NCI-H1105 (cell line): ENCODE results near the gene CCDC102A.

Experiments used
- DNase-seq: peaks from one replicate; lab custom pipeline; 2025; lab: John Stamatoyannopoulos, UW

The CCDC102A gene

DNA sequence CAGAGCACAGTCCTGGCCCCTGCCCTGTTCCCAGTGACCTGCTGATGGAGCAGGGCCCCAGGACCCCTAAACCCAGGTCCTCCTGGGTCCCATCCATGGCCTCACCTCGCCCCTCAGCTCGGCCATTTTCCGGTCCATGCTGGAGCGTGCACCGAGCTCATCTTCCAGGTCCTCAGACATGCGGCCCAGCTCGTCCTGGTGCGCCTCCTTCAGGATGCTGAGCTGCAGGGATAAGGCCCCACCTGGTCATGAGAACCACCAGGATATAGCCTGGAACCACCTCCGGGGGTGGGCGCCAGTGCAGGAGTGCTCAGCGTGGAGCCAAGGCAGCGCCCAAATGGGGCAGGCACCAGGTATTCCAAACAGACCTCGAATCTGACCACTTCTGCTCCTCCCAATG lies 17.9 kb downstream of the CCDC102A start:
- no peak for DNase-seq

DNA sequence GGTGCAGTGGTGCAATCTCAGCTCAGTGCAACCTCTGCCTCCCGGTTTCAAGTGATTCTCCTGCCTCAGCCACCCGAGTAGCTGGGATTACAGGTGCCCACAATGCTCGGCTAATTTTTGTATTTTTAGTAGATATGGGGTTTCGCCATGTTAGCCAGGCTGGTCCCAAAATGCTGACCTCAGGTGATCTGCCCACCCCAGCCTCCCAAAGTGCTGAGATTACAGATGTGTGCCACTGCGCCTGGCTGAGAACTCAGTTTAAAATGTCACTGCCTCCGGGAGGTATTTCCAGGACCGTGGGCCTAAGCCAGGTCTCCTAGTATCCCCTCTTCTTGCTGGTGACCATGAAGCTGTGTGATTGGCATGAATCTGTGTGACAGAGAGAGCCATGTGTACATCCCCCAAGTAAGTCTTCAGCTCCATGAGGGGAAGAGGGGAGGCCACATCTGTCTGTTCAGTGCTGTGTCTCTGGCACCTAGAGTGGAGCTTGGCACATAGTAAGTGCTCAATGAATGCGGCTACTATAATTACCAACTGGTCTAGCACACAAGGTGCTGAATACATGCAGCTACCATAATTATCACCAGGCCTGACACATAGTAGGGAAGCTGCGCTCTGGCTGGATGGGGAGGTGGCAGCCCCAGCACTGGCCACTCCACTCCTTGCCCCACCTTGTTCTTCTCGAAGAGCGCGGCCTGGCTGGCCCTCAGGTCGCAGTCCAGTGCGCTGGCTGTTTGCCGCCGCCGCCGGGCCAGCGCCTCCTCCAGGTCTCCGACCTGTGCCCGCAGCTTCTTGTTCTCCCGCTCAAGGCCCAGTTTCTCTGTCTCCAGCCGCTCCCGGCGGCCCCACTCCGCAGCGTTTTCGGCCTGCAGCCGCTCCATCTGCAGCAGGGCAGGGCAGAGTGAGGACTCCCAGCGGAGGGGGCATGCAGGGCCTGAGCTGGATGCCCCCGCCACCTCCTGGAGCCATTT lies 18.7 kb downstream of the CCDC102A start:
- DNase-seq: no peak

- DNase-seq: no peak
These were observed 19.6 kb downstream of the CCDC102A start for GRCh38 chr16:57516773-57517172.

DNA sequence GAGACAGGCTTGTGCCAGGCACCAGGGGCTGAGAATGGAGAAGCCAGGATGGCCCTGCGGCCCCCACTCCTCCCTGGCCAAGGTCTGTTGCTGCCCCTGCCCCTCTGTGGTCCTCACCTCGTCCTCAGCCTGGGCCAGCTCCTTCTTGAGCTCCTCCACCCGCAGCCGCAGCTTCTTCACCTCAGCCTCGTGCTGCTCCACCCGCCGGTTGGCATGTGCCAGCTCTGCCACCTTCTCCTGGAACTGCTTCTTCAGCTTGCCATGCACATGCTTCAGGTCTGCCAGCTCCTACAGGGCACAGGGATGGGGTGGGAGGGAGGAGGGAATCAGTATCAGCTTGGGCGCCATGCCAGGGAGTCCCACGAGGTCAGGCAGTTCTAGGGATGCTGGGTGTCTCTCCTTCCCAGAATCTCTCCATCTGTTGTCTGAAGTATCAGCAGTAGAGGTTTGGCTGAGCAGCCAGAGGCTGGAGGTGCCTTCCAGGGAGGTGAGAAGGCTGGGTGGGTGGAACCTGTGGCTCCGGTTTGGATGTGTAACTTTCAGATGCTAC lies 20.1 kb downstream of the CCDC102A start:
- no peak for DNase-seq

- DNase-seq: no peak
These were observed 21.4 kb downstream of the CCDC102A start for GRCh38 chr16:57514791-57515600.

DNA sequence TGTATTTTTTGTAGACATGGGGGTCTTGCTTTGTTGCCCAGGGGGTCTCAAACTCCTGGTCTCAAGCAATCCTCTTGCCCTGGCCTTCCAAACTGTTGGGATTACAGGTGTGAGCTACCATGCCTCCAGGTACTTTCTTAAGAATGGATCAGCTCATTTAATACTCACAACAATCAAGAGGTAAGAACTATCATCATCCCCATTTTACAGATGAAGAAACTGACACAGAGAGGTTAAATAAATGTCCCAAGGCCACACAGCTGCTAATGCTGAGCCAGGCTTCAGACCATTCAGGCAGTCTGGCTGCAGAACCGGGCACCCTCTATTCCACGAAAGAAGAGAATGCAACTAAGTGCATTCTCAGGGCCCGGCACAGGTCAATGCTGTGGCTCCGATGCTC lies 22.0 kb downstream of the CCDC102A start:
- no peak for DNase-seq

GRCh38 chr16:57513371-57514102 lies 22.8 kb downstream of the CCDC102A start:
- DNase-seq: no peak

- no peak for DNase-seq
These were observed 23.9 kb downstream of the CCDC102A start for GRCh38 chr16:57512296-57513001.

DNA sequence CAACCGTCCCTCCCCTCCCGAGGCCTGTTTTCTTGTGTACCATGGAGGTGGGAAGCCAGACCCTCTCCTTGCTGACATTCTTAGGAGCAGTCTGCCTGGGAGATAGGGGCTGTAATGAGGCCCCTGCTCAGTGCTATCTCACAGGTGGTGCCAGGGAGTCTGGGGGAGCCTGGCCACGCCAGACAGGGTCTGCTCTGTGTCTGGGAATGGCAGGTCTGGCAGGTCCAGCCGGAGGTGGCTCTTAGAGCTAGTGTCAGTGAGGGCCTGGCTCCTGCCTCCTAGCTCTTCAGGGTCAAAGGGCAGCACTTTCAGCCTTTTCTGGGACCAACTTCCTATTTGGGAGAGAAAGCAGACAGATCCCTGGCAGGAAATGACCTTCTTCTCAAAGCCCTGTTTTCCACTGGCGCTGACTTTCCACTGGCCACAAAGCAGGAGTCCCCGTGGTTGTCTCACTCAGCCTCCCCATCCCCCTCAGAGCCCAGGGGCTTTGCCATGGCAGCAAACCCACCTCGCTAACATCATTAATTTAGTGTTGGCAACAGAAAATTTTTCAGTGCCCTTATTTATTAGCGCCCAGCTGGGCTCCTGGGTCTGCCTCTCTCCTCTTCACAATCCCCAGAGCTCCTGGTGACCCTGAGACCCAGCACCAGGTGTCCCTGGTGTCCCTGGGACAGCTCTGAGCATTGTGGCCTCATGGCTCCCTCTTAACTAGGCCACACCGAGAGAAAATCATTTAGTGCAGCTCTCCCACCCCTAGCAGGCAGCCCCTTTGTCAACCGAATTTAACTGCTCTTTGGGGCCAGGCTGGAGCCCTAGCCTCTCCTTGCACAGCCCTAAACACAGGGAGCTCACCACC lies 26.1 kb downstream of the CCDC102A start:
- DNase-seq: no peak

- no peak for DNase-seq
These were observed 27.0 kb downstream of the CCDC102A start for GRCh38 chr16:57509231-57509923.

DNA sequence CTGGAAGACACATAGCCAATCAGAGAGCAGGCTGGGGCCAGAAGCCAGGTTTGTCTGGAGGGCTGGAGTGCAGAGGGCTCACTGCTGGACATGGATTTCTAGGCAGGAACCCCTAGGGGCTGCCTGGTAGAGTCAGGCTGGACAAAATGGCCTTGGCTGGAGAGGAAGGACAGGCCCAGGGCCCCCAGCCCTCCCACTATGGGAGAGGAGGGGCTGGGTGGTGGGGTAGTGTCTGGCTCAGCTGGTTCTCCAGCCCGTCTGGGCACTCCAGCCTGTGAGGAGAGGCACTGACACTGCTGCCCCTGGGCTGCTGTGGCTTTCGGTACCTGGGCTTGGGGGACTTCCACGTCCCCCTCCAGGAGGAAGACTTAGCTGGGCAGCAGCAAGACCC lies 28.3 kb downstream of the CCDC102A start:
- DNase-seq: no peak

GRCh38 chr16:57507136-57508034 lies 29.0 kb downstream of the CCDC102A start:
- peak; percentile 32 for DNase-seq

- DNase-seq: no peak
These were observed 31.2 kb downstream of the CCDC102A start for GRCh38 chr16:57505169-57505568.

GRCh38 chr16:57504491-57504890 lies 31.9 kb downstream of the CCDC102A start:
- DNase-seq: no peak

GRCh38 chr16:57504001-57504400 lies 32.4 kb downstream of the CCDC102A start:
- DNase-seq: no peak

DNA sequence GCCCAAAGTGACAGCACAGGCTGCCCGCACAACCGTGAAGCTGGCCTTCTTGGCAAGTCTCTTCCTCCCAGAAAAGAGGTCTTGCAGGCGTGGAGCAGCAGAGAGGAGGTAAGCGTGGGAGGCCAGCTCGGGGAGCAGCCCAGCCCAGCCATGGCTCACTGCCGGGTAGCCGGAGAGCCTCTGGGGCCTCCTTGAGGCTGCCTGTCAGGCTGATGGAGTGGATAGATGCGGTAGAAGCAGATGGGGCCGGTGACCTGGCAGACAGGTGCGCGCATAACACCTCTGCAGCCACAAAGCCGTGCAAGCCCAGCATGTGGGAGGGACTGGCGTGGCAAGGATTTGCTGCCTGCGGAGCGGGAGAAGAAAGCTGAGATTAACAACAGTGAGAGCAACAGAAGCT lies 33.0 kb downstream of the CCDC102A start:
- DNase-seq: no peak

- DNase-seq: no peak
These were observed 34.2 kb downstream of the CCDC102A start for GRCh38 chr16:57502048-57502775.

DNA sequence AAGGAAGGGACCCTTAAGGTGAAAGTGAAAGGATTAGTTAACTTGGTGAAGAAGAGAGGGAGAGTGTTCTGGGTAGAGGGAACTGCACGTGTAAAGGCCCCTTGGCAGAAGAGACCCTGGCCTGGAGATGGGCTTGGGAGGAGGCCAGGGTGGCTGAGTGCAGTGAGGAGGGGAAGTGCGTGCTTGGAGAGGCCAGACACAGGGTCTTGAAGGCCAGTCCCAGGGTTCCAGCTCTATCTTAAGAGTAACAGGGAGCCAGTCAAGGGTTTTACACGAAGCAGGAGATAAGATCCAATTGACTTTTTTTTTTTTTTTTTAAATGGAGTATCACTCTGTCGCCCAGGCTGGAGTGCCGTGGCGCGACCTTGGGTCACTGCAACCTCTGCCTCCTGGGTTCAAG lies 34.9 kb downstream of the CCDC102A start:
- DNase-seq: no peak
